GM21723 (cell line): ENCODE measurements around the gene DNAAF1.
"Not testable (repeated sequence)": the region's sequence is repeated elsewhere in the genome, so short reads cannot be mapped to it uniquely, and the experiment has no call there.

Experiments
- ATAC-seq: cut with Tn5 transposase; IDR thresholded peaks from one replicate; pipeline ENCODE4 v1.9.1; 2021; ENCODE audit warnings: mild to moderate bottlenecking, moderate library complexity; ENCODE audit not compliant: unreplicated experiment

Gene DNAAF1

DNA sequence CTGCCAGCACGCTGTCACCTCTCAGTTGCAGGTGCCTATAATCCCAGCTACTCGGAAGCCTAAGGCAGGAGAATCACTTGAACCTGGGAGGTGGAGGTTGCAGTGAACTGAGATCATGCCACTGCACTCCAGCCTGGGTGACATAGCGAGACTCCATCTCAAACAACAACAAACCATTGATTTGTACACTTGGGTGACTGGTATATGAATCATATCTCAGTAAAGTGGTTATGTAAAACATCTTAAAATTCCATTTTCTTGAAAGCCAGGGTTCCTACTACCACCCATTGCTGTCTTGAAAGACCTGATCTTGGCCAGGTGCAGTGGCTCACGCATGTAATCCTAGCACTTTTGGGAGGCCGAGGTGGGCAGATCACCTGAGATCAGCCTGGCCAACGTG lies 60.0 kb downstream of the DNAAF1 start:
- not testable (repeated sequence) for ATAC-seq

DNA sequence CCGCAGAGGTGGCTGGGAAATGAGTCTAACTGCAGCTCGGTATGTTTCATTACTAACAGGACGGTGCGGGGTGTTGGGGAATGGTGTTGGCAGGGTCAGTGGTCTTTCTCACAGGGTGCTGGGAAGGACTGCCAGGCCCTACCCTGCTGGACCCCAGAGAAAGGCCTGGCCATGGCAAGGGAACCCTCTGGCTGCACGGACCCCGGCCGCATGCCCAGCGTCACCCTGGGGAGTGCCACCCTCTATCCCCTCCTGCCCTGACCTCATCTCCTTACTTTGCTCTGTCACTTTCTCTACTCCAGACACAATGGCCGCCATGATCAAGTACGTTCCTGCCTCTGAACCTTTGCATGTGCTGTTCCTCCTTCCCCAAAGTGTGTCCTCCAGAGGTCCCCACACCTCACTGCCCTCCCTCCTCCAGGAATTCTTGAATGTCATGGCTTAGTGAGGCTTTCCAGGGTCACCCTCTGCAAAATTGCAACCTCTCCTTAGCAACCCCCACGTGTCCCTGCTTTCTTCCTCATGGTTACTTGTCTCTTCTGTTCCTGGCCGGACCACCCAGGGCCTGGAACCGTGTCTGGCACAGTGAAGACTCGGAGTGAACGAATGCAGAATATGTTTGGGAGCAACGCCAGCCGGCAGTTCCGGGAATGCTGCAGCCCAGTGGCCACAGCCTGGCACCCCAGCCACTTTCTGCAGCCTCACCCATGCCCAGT lies 61.0 kb downstream of the DNAAF1 start:
- ATAC-seq: no peak

DNA sequence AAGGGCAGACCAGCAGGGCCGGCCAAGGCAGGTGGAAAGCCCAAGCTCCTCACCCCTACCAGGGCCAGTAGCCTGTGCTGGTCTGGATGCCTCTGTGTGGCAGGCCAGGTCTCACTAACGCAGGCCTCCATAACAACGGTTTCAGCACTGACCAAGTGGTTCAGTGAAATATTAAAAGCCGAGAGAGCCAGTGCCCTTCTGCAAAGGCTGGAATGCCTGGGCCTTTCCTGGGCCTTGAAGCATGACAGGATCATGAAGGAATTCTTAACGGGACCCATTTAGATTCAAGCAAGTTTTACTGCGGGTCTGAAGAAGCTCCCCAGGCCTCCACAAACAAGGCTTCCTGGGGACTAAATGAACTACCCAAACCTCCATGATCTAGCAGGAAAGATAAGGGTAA lies 62.1 kb downstream of the DNAAF1 start:
- ATAC-seq: no peak

DNA sequence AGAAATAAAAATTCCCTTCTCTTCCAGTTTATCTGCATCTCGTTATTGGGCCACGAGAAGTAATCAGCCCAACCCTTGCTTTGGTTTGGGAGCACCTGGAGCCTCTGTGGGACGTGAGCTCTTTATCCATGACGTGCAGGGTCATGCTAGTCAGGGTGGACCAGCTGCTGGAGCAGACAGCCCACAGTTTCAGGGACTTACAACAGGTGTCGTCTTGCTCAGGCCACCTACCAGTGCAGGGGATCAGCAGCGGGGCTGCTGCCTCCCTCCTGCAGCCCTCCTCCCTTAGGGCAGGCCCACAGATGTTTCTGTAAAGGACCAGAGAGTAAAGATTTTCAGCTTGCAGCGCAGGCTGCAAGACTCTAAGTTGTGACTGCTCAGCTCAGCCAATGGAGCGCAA lies 62.8 kb downstream of the DNAAF1 start:
- ATAC-seq: no peak

GRCh38 chr16:84209989-84210388 lies 64.9 kb downstream of the DNAAF1 start:
- no peak for ATAC-seq

DNA sequence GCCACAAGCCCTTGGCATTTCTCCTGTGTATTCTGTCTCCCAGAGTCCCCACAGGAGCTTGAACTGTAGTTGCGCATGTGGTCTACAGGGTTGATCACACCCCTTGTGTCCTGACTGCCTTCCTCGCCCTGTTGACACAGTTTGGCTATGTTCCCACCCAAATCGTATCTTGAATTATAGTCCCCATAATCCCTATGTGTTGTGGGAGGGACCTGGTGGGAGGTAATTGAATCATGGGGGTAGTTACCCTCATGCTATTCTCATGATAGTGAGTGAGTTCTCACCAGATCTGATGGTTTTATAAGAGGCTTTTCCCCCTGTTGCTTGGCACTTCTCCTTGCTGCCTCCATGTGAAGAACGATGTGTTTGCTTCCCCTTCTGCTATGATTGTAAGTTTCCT lies 67.0 kb downstream of the DNAAF1 start:
- no peak for ATAC-seq

DNA sequence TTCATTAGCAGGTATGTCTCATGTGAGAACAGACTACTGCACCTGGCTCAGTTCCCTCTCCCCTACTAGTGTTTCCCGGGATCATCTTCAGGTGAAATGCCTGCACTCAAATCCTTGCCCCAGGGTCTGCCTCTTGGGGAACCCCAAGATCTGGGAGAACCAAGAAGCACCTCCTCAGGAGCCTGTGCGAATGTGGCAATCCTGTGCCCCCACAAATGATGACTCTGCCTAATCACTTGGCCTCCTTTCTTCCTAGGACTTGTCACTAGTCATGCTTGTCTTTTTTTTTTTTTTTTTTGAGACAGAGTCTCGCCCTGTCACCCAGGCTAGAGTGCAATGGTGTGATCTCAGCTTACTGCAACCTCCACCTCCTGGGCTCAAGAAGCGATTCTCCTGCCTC lies 67.5 kb downstream of the DNAAF1 start:
- ATAC-seq: no peak

DNA sequence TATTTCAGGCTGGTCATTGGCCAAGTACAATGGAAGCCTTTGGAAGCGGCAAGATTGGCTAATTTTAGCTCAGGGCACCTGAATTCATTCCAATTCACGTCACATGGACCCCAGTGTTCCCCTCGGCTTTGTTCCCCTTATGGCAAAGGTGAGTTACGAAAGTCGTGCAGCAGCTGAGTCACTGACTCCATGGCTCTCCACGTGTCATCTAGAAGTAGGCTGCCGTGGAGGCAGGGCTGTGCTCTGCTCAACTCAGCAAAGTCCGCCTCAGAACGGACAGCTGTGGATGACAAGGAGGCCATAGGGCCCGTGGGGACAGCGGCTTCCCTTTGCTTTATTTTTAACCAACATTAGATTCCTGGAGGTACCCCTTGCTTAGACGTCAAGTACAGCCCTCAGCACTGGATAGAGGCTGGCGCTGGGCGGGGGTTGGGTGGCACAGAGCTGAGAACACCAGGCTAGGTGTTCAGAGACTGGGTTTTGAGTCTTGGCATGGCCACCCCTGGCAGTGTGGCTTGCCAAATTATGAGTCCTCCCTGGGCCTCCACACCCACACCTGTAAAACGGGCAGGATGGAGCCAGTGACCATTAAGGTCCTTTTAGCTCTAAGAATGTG lies 69.5 kb downstream of the DNAAF1 start:
- ATAC-seq: no peak

DNA sequence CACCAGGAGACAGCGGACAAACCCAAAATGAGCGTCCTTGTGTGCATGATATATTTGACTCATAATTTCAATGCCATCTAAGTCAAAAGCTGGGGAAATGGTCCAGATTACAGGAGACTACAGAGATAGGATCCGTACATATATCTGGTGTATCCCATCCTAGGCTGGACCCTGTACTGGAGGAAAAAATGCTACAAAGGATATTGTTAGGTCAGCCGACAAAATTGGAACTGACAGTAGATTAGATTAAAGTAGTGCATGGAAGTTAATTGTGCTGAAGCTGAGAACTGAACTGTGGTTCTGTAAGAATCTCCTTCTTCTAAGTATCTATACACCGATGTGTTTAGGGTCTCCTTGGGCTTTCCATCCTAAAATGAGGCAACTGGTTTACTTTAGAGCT lies 70.4 kb downstream of the DNAAF1 start:
- no peak for ATAC-seq

GRCh38 chr16:84216144-84216543 lies 71.0 kb downstream of the DNAAF1 start:
- not testable (repeated sequence) for ATAC-seq

- no peak for ATAC-seq
These were observed 73.2 kb downstream of the DNAAF1 start for GRCh38 chr16:84218176-84218823.

GRCh38 chr16:84218956-84219355 lies 73.8 kb downstream of the DNAAF1 start:
- no peak for ATAC-seq

GRCh38 chr16:84220851-84221250 lies 75.7 kb downstream of the DNAAF1 start:
- no peak for ATAC-seq

DNA sequence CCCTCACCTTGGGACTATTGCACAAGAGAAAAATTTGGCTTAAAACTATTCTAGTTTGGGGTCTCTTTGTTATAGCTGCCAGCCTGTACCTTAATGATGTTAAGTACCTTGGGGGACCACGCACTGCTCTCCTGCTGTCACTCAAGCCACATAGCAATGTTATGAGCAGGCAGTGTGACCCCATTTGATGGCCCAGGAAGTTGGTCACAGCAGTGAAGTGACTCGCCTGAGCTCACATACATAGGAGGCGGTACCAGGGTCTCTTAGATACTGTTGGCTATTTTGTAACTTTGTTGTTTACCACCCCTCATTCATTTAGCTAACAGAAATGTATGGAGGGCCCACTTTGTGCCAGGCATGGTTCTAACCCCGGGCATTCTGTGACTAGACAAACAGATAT lies 78.3 kb downstream of the DNAAF1 start:
- no peak for ATAC-seq

DNA sequence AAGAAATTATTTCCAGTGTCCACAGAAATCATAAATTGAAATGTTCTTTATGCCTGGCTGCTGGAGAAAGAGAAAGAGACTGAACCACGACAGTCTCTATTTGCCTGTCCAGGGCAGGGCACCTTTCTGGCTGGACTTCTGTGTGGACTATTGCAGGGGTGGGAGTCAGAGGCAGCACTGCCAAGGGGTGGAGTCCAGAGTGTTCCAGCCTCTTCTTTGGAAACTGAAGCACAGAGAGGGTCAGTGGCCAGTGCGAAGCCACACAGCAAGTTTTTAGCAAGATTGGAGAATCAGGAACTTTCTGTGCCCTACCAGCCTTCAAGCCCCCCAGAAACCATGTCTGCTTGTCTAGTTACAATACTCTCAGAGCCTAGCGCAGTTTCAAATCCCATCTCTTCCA lies 79.4 kb downstream of the DNAAF1 start:
- ATAC-seq: no peak

DNA sequence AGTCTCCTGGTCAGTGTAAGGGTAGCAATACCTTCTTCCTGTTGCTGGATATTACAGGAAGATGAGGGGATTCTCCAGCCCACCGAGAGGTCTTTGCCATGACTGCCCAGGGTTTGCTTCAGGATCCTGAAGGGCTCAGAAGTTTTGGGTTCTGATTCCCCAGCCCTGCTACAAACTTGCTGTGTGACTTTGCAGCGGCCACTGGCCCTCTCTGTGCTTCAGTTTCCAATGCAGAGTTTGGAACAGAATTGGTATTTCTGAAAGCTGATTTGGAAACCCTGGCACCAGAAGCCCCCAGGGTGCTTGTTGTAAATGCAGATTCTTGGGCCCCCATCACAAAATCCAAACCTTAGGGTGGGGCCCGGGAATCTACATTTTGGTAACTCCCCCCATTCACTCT lies 80.0 kb downstream of the DNAAF1 start:
- ATAC-seq: no peak

DNA sequence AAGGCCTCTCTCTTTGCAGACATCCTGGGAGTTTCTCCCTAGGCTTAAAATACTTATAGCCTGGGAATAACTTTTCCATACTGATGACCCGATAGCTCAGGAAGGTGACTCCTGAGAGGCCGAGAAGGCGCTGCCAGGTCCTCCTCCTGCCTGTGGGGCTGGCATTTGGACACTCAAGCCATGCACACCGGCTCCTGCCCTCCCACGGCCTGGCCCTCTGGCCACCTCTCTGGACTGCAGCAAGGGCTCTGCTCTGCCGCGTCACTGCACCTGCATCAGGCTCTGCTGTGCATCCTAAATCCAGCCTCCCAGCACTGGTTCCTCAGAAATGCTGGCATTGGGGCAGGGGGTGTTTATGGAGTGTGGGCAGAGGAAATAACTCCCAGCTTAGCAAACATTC lies 80.5 kb downstream of the DNAAF1 start:
- no peak for ATAC-seq

- no peak for ATAC-seq
These were observed 80.9 kb downstream of the DNAAF1 start for GRCh38 chr16:84226026-84226425.
